Measurements from ENCODE around the gene ATF2.

- TF ChIP-seq, protein P1, sequence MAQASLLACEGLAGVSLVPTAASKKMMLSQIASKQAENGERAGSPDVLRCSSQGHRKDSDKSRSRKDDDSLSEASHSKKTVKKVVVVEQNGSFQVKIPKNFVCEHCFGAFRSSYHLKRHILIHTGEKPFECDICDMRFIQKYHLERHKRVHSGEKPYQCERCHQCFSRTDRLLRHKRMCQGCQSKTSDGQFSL (CRISPR knock-in tag; IDR thresholded peaks at IDR 0.05) = no peak
- TF ChIP-seq HNRNPLL (IDR thresholded peaks at IDR 0.05; ENCODE audit: low read depth, low read length, poor library complexity, severe bottlenecking) (no peak), CEBPB (IDR thresholded peaks at IDR 0.05; ENCODE audit: borderline replicate concordance, low read depth, low read length) (no peak), ZNF253 (CRISPR knock-in tag; IDR thresholded peaks at IDR 0.05; ENCODE audit: borderline replicate concordance) (no peak), RELA (CRISPR knock-in tag; IDR thresholded peaks at IDR 0.05) (no peak), ZNF232 (CRISPR knock-in tag; IDR thresholded peaks at IDR 0.05; ENCODE audit: borderline replicate concordance) (no peak), ZNF652 (CRISPR knock-in tag; IDR thresholded peaks at IDR 0.05; ENCODE audit: borderline replicate concordance, low read depth) (no peak), JUNB (CRISPR knock-in tag; IDR thresholded peaks at IDR 0.05; ENCODE audit: borderline replicate concordance) (no peak), ZNF776 (CRISPR knock-in tag; IDR thresholded peaks at IDR 0.05) (no peak)
- TF ChIP-seq, protein P2, sequence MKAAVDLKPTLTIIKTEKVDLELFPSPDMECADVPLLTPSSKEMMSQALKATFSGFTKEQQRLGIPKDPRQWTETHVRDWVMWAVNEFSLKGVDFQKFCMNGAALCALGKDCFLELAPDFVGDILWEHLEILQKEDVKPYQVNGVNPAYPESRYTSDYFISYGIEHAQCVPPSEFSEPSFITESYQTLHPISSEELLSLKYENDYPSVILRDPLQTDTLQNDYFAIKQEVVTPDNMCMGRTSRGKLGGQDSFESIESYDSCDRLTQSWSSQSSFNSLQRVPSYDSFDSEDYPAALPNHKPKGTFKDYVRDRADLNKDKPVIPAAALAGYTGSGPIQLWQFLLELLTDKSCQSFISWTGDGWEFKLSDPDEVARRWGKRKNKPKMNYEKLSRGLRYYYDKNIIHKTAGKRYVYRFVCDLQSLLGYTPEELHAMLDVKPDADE (CRISPR knock-in tag; IDR thresholded peaks at IDR 0.05) = no peak
- TF ChIP-seq, protein P3, sequence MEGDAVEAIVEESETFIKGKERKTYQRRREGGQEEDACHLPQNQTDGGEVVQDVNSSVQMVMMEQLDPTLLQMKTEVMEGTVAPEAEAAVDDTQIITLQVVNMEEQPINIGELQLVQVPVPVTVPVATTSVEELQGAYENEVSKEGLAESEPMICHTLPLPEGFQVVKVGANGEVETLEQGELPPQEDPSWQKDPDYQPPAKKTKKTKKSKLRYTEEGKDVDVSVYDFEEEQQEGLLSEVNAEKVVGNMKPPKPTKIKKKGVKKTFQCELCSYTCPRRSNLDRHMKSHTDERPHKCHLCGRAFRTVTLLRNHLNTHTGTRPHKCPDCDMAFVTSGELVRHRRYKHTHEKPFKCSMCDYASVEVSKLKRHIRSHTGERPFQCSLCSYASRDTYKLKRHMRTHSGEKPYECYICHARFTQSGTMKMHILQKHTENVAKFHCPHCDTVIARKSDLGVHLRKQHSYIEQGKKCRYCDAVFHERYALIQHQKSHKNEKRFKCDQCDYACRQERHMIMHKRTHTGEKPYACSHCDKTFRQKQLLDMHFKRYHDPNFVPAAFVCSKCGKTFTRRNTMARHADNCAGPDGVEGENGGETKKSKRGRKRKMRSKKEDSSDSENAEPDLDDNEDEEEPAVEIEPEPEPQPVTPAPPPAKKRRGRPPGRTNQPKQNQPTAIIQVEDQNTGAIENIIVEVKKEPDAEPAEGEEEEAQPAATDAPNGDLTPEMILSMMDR (CRISPR knock-in tag; IDR thresholded peaks at IDR 0.05) = no peak
Measured at GRCh38 chr2:175131252-175131651, 36.8 kb downstream of the ATF2 start.

All from HepG2 (cell line).